Esophagus muscularis mucosa (tissue), 4 donors: Measurements from ENCODE around the gene RPL38.

Source experiments
- CTCF ChIP-seq, 3 experiments: fragments of 200-600 bp in 2 of 3; fragments of 450-650 bp in 1 of 3; sonication (generic) in 2 of 3; IDR thresholded peaks; one replicate each; pipeline ENCODE4 v1.5.1; 2017 to 2019; ENCODE audit warnings: antibody characterized with exemption in 3 of 3, mild to moderate bottlenecking in 2 of 3, moderate library complexity in 1 of 3
- EP300 ChIP-seq: sonication (generic); formaldehyde crosslinking; IDR thresholded peaks from one replicate; pipeline ENCODE4 v1.6.1; 2017; ENCODE audit warnings: antibody characterized with exemption
- POLR2A ChIP-seq: fragments of 450-650 bp; IDR thresholded peaks from one replicate; pipeline ENCODE4 v1.6.1; 2017; ENCODE audit warnings: antibody characterized with exemption, moderate library complexity, mild to moderate bottlenecking, low read depth
- POLR2AphosphoS5 ChIP-seq, 2 donors: sonication (generic); formaldehyde crosslinking; IDR thresholded peaks; one replicate each; pipeline ENCODE4 v1.6.1; 2017; ENCODE audit warnings: antibody characterized with exemption in 2 of 2

GRCh38 chr17:74245871-74246270 is 42.4 kb downstream of the RPL38 start:
- no peak for TF ChIP-seq POLR2A
- no peak for TF ChIP-seq CTCF (IDR thresholded peaks at IDR 0.05)
- TF ChIP-seq POLR2AphosphoS5 (IDR thresholded peaks at IDR 0.05): no peak
- no peak for TF ChIP-seq EP300
